Inflammatory macrophage (primary cell): ENCODE data around the gene TAMM41.
"Not testable (repeated sequence)": the region's sequence is repeated elsewhere in the genome, so short reads cannot be mapped to it uniquely, and the experiment has no call there.

Experiments
- DNase-seq, 2 donors: peaks; one replicate each; pipeline ENCODE4 v3.0.0-alpha.2; 2020 to 2022

The TAMM41 gene

GRCh38 chr3:11759996-11760395 is 86.7 kb downstream of the TAMM41 start:
- DNase-seq = no peak

DNA sequence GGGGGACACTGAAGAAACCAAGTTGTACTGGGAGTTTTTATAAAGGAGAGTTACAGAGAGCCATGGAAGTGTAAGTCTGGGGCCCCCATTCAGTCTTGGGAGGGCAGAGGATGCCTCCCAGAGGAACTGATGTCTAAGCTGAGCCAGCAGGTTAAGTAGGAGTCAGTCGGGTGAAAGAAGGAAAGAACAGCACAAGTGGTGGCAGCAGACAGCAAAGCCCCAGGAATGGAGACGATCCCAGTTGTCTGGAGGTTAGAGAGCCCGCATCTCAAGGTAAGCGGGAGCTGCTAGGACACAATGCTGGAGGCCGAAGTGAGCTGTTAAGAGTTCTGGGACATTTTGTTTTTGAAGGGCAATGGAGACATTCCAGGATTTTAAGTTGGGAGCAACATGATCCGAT is 88.8 kb downstream of the TAMM41 start:
- DNase-seq = no peak

DNA sequence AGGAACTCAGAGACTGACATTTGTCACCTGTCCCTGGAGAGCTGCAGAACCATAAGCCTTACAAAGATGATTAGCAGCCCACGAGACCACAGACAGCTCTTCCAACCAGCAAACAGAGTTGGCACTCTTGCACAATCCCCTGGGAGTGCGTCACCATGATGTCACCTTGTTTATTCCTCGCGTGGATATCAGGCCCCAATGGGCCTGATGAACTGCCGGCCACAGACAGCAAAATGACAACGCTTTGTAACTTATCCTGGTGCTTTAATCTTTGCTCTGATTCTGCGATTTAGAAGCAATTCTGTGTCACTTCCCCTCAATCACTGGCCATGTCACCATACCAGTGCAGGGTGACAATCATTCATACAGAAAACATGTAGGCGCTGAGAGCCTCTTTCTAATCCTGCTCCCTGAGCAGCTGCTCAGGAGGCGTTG is 89.2 kb downstream of the TAMM41 start:
- no peak for DNase-seq

GRCh38 chr3:11755276-11755675 is 91.4 kb downstream of the TAMM41 start:
- DNase-seq = no peak

DNA sequence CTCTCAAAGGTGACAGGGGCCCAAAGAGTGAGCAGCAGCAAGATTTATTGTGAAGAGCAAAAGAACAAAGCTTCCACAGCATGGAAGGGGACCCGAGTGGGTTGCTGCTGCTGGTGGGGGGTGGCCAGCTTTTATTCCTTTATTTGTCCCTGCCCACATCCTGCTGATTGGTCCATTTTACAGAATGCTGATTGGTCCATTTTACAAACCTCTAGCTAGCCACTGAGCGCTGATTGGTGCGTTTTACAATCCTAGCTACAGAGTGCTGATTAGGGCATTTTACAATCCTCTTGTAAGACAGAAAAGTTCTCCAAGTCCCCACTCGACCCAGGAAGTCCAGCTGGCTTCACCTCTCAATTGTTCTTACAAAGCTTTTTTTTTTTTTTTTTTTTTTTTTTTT is 94.4 kb downstream of the TAMM41 start:
- DNase-seq = not testable (repeated sequence)

GRCh38 chr3:11748306-11748705 is 98.4 kb downstream of the TAMM41 start:
- DNase-seq = not testable (repeated sequence)
